Measurements from ENCODE around the gene GRM4.
A peak's percentile ranks its signal among the peaks of the same experiment; 100 is the strongest.

DNA sequence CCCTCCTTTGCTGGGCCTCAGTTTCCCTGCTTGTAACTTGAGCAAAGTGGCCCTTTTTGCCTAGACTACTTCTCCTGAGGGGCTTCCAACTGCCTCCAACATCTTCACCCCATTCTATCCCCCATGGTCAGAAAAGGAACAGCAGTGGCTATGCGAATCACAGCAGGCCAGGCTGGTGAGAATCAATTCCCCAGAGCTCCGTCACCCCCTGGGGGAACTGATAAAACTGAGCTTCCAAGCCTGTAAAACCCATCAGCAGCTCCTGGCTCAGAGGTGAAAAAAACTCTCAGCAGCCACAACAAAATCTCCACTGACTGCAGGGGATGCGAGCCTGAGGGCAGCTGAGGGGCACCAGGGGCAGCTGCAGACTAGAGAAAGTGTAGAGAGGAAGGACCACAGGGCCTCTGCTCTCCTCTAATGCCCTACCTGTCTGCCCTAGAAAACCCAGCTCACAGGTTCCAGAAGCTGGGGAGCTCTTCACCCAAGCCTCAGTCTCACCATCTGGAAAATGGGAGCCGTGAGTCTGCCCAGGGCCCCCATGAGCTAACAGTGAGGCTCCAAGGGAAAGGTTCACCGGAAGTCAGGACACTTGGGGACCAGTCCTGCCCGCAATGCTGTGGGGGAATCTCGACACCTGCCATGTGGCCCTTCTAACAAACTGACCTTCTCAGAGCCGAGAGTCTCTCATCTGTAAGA lies 120.6 kb downstream of the GRM4 start:
- no peak for TF ChIP-seq EZH2phosphoT487 (IDR thresholded peaks at IDR 0.05; ENCODE audit: borderline replicate concordance)
- TF ChIP-seq, protein P1, sequence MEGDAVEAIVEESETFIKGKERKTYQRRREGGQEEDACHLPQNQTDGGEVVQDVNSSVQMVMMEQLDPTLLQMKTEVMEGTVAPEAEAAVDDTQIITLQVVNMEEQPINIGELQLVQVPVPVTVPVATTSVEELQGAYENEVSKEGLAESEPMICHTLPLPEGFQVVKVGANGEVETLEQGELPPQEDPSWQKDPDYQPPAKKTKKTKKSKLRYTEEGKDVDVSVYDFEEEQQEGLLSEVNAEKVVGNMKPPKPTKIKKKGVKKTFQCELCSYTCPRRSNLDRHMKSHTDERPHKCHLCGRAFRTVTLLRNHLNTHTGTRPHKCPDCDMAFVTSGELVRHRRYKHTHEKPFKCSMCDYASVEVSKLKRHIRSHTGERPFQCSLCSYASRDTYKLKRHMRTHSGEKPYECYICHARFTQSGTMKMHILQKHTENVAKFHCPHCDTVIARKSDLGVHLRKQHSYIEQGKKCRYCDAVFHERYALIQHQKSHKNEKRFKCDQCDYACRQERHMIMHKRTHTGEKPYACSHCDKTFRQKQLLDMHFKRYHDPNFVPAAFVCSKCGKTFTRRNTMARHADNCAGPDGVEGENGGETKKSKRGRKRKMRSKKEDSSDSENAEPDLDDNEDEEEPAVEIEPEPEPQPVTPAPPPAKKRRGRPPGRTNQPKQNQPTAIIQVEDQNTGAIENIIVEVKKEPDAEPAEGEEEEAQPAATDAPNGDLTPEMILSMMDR (conservative IDR thresholded peaks at IDR 0.05; ENCODE audit: low read length) = 0 out of 2 replicates have a peak, but pooled peaks have one; percentile 22
